ENCODE data around the gene PAQR5. TPM values are rescaled to one million over a fixed set of nuclear protein-coding genes. Genes with fewer than 3 reads are reported as not detected.

The PAQR5 gene
- total and polyA plus RNA-seq, 2 donors (not counting 3 experiments of a cell fraction or from before 2014, with no cell fraction given), result 0.08 to 0.09 TPM

GRCh38 chr15:69296606-69297005, 2.1 kb upstream of the PAQR5 start:
- no peak overlapping the region for H2AFZ ChIP-seq (ENCODE audit: low read depth, low read length)
- CTCF ChIA-PET, result interaction anchor here (1.4 kb wide), 1 partner anchor 16 kb away, joined by 4 read pairs; no protein-coding TSS in a partner anchor
- no peak overlapping the region for H3K4me3 ChIP-seq (replicated peaks in 1 of 3; ENCODE audit: insufficient read depth in 1 of 3, low read depth in 1 of 3, low read length in 3 of 3)

More at GRCh38 chr15:69296606-69297005, 2.1 kb upstream of the PAQR5 start:
- FAIRE-seq, result no peak
- intact Hi-C loops (cut with micrococcal nuclease), result no loop called here
- Histone ChIP-seq H4K20me1 (replicated peaks; ENCODE audit: control insufficient read depth, extremely low read depth, insufficient read depth, low read length) (no peaks in the 10 kb centered on the region), H3K9me3 (replicated peaks; ENCODE audit: control insufficient read depth, insufficient read depth, low read length) (no peaks in the 10 kb centered on the region), H3K27ac (ENCODE audit: insufficient read depth, low read depth, low read length) (no peak overlapping the region), H3K4me1 (ENCODE audit: control insufficient read depth, extremely low read depth, insufficient read depth, low read length) (no peaks in the 10 kb centered on the region), H3K9ac (replicated peaks; ENCODE audit: extremely low read depth, insufficient read depth, low read length) (no peak overlapping the region), H3K4me2 (ENCODE audit: insufficient read depth, low read length) (no peak overlapping the region), H3K36me3 (ENCODE audit: control insufficient read depth in 2 of 2, extremely low read depth in 1 of 2, insufficient read depth in 2 of 2, low read length in 2 of 2) (no peaks in the 10 kb centered on the region), H3K79me2 (ENCODE audit: control insufficient read depth, insufficient read depth, low read length) (no peaks in the 10 kb centered on the region), H3K27me3 (ENCODE audit: control insufficient read depth in 2 of 2, insufficient read depth in 2 of 2, low read length in 2 of 2) (peaks cover 24 to 29% of the 10 kb centered on the region in 2 experiments), H3K9me1 (replicated peaks; ENCODE audit: control insufficient read depth, extremely low read depth, insufficient read depth, low read length) (no peaks in the 10 kb centered on the region)
- TF ChIP-seq GATA2 (IDR thresholded peaks at IDR 0.05; ENCODE audit: insufficient read depth, insufficient read length, low read depth, low read length), result no peak
- TF ChIP-seq MYC (IDR thresholded peaks at IDR 0.05; ENCODE audit: low read depth, low read length), result no peak
- TF ChIP-seq POLR2A (IDR thresholded peaks at IDR 0.05; ENCODE audit: low read depth, low read length), result no peak
- TF ChIP-seq JUN (IDR thresholded peaks at IDR 0.05; ENCODE audit: borderline replicate concordance, insufficient read depth, insufficient read length, low read depth), result no peak
- TF ChIP-seq POLR2AphosphoS5 (IDR thresholded peaks at IDR 0.05; ENCODE audit: insufficient read depth, low read depth, low read length), result no peak
- TF ChIP-seq, protein P1, sequence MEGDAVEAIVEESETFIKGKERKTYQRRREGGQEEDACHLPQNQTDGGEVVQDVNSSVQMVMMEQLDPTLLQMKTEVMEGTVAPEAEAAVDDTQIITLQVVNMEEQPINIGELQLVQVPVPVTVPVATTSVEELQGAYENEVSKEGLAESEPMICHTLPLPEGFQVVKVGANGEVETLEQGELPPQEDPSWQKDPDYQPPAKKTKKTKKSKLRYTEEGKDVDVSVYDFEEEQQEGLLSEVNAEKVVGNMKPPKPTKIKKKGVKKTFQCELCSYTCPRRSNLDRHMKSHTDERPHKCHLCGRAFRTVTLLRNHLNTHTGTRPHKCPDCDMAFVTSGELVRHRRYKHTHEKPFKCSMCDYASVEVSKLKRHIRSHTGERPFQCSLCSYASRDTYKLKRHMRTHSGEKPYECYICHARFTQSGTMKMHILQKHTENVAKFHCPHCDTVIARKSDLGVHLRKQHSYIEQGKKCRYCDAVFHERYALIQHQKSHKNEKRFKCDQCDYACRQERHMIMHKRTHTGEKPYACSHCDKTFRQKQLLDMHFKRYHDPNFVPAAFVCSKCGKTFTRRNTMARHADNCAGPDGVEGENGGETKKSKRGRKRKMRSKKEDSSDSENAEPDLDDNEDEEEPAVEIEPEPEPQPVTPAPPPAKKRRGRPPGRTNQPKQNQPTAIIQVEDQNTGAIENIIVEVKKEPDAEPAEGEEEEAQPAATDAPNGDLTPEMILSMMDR (IDR thresholded peaks at IDR 0.05; ENCODE audit: extremely low read depth in 1 of 2, insufficient read depth in 1 of 2, low read depth in 1 of 2, low read length in 2 of 2), result no peak
- no peak for TF ChIP-seq EZH2 (IDR thresholded peaks at IDR 0.05; ENCODE audit: borderline replicate concordance, low read depth, low read length, severe bottlenecking)
- TF ChIP-seq FOS (IDR thresholded peaks at IDR 0.05; ENCODE audit: borderline replicate concordance, insufficient read depth, low read length), result no peak
- TF ChIP-seq MAX (IDR thresholded peaks at IDR 0.05; ENCODE audit: insufficient read depth, insufficient read length), result no peak
- BruUV-seq (replicated peaks), result no TSS peak
- POLR2A ChIA-PET, result no interaction called here
- DNase-seq (ENCODE audit: low read depth, low spot score), result no peak
- dilution Hi-C loops (cut with MboI; ENCODE audit: extremely low pct_ligation_motif_present, low sequenced_read_pairs), result no loop called here

Measured in endothelial cell of umbilical vein (primary cell).